Choroid plexus epithelial cell (primary cell): Measurements from ENCODE around the gene HDAC3.

Experiments used
- DNase-seq: peaks from one replicate; pipeline ENCODE4 v3.0.0-alpha.2; 2010; ENCODE audit warnings: low read depth
- H3K4me3 ChIP-seq: 2 replicates; pipeline ENCODE4 v1.5.1; 2011; ENCODE audit warnings: low read depth, mild to moderate bottlenecking, control low read depth, low read length, moderate library complexity
- CTCF ChIP-seq: conservative IDR thresholded peaks from 2 replicates; pipeline ENCODE4 v1.5.1; 2011; ENCODE audit warnings: low read depth, mild to moderate bottlenecking, control low read depth, inconsistent platforms, low read length, moderate library complexity

Gene HDAC3

GRCh38 chr5:141636413-141637122 is at the start of gene HDAC3, which contains the start of gene RELL2:
Gene HDAC3 (minus strand): TSS chr5:141636849. CDS start chr5:141636790, 59 bp downstream.
Gene RELL2 (plus strand): TSS chr5:141636997. CDS start chr5:141638226, 1,229 bp downstream.
- DNase-seq = peak; percentile 90
- TF ChIP-seq CTCF = no peak
- peak within 1 kb of the TSS; percentile 99 for H3K4me3 ChIP-seq

GRCh38 chr5:141685591-141685990 is 48.9 kb upstream of the HDAC3 start:
- no peak for TF ChIP-seq CTCF
- DNase-seq = no peak
- H3K4me3 ChIP-seq = no peak overlapping the region

GRCh38 chr5:141683596-141684141 is 47.0 kb upstream of the HDAC3 start:
- no peak overlapping the region for H3K4me3 ChIP-seq
- DNase-seq = no peak
- no peak for TF ChIP-seq CTCF

- TF ChIP-seq CTCF = no peak
- H3K4me3 ChIP-seq = peak within 1 kb of the TSS; percentile 61
- DNase-seq = peak; percentile 78
Measured at GRCh38 chr5:141681695-141682641, 45.3 kb upstream of the HDAC3 start, which contains the start of gene ARAP3. Gene ARAP3 (minus strand): TSS chr5:141682230. CDS start chr5:141680486, 1,744 bp downstream.

GRCh38 chr5:141681295-141681694 is 44.6 kb upstream of the HDAC3 start:
- TF ChIP-seq CTCF = no peak
- peak overlapping the region; percentile 61 for H3K4me3 ChIP-seq
- no peak for DNase-seq

- TF ChIP-seq CTCF = no peak
- peak; percentile 33 for DNase-seq
- peak overlapping the region; percentile 61 for H3K4me3 ChIP-seq
Measured at GRCh38 chr5:141680751-141681201, 44.1 kb upstream of the HDAC3 start.
